DND-41 (cell line): Measurements from ENCODE around the gene ADRM1.

Source experiments
- ATAC-seq: fragments of 200-7000 bp; cut with Tn5 transposase; 3 replicates; pipeline ENCODE4 v1.9.1; 2021; ENCODE audit warnings: low read depth; ENCODE audit not compliant: insufficient read depth
- DNase-seq: peaks from one replicate; pipeline ENCODE4 v3.0.0-alpha.2; 2020
- H2AFZ ChIP-seq: 2 replicates; pipeline ENCODE4 v1.6.0; 2012; ENCODE audit warnings: low read depth, low read length
- H3K27ac ChIP-seq: 2 replicates; pipeline ENCODE4 v1.5.1; 2012; ENCODE audit warnings: low read length, inconsistent platforms
- H3K27me3 ChIP-seq: fragments of 200-600 bp; sonication (generic); 2 replicates; pipeline ENCODE4 v1.6.0; 2012; ENCODE audit warnings: low read length, mild to moderate bottlenecking, inconsistent platforms; ENCODE audit not compliant: insufficient read depth, poor library complexity
- H3K36me3 ChIP-seq: 2 replicates; pipeline ENCODE4 v1.5.1; 2012; ENCODE audit warnings: low read length, inconsistent platforms; ENCODE audit not compliant: insufficient read depth
- H3K4me1 ChIP-seq: 2 replicates; pipeline ENCODE4 v1.5.1; 2012; ENCODE audit warnings: mild to moderate bottlenecking, low read length; ENCODE audit not compliant: insufficient read depth
- H3K4me2 ChIP-seq: 2 replicates; pipeline ENCODE4 v1.6.0; 2012; ENCODE audit warnings: mild to moderate bottlenecking, moderate library complexity, low read length, inconsistent platforms; ENCODE audit not compliant: insufficient read depth
- H3K4me3 ChIP-seq, 2 experiments: fragments of 200-600 bp in 1 of 2; shearing (Covaris generic) in 1 of 2; 2 replicates each; pipeline ENCODE4 v1.5.1; 2012 to 2016; ENCODE audit warnings: inconsistent platforms in 2 of 2, low read length in 2 of 2, mild to moderate bottlenecking in 2 of 2, low read depth in 1 of 2, moderate library complexity in 1 of 2
- H3K79me2 ChIP-seq: 2 replicates; pipeline ENCODE4 v1.6.0; 2012; ENCODE audit warnings: low read length, inconsistent platforms; ENCODE audit not compliant: insufficient read depth
- H3K9ac ChIP-seq: 2 replicates; pipeline ENCODE4 v1.6.0; 2012; ENCODE audit warnings: low read depth, mild to moderate bottlenecking, inconsistent platforms, low read length, moderate library complexity
- H3K9me3 ChIP-seq: 2 replicates; pipeline ENCODE4 v1.5.1; 2012; ENCODE audit warnings: low read length, moderate library complexity, mild to moderate bottlenecking, inconsistent platforms; ENCODE audit not compliant: insufficient read depth, severe bottlenecking
- H4K20me1 ChIP-seq: 2 replicates; pipeline ENCODE4 v1.6.0; 2012; ENCODE audit warnings: low read length; ENCODE audit not compliant: insufficient read depth
- EZH2 ChIP-seq: IDR thresholded peaks from 3 replicates; pipeline ENCODE4 v1.6.1; 2012; ENCODE audit warnings: borderline replicate concordance, low read depth, mild to moderate bottlenecking, moderate library complexity, low read length, inconsistent platforms; ENCODE audit not compliant: severe bottlenecking
- TF ChIP-seq, protein P1 (sequence below): IDR thresholded peaks from 2 replicates; pipeline ENCODE4 v1.5.1; 2012; ENCODE audit warnings: borderline replicate concordance, low read length, moderate library complexity, mild to moderate bottlenecking; ENCODE audit not compliant: poor library complexity, severe bottlenecking; ENCODE audit errors: extremely low read depth

Gene ADRM1

DNA sequence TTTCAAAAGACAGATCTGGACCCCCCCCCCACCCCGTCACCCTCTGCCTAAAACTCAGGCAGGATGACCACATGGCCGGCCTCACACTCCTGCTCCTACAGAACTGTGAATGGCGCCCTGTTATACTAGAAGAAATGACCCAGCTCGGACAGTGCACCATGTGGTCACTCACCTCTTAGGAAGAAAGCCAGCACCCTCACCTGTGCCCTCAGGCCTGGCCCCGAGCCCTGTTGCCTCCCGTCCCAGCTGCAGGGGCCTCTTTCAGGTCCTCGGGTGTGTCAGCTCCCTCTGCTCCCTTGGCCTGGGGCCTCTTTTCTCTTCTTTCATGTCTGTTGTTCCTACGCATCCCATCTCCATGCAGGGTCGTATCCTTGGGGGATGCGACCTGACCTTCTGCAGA lies 40.7 kb upstream of the ADRM1 start:
- H3K27me3 ChIP-seq: no peaks in the 10 kb centered on the region
- no peak for TF ChIP-seq EZH2
- TF ChIP-seq, protein P1, sequence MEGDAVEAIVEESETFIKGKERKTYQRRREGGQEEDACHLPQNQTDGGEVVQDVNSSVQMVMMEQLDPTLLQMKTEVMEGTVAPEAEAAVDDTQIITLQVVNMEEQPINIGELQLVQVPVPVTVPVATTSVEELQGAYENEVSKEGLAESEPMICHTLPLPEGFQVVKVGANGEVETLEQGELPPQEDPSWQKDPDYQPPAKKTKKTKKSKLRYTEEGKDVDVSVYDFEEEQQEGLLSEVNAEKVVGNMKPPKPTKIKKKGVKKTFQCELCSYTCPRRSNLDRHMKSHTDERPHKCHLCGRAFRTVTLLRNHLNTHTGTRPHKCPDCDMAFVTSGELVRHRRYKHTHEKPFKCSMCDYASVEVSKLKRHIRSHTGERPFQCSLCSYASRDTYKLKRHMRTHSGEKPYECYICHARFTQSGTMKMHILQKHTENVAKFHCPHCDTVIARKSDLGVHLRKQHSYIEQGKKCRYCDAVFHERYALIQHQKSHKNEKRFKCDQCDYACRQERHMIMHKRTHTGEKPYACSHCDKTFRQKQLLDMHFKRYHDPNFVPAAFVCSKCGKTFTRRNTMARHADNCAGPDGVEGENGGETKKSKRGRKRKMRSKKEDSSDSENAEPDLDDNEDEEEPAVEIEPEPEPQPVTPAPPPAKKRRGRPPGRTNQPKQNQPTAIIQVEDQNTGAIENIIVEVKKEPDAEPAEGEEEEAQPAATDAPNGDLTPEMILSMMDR: no peak
- ATAC-seq (no peak), DNase-seq (no peak)
- H4K20me1 ChIP-seq: peaks cover 26% of the 10 kb centered on the region
- H3K27ac ChIP-seq: no peak overlapping the region
- H3K79me2 ChIP-seq: peaks cover 9% of the 10 kb centered on the region
- H2AFZ ChIP-seq: no peak overlapping the region
- no peaks in the 10 kb centered on the region for H3K4me1 ChIP-seq
- no peaks in the 10 kb centered on the region for H3K9me3 ChIP-seq
- no peak overlapping the region for H3K4me3 ChIP-seq
- peaks cover 79% of the 10 kb centered on the region for H3K36me3 ChIP-seq
- no peak overlapping the region for H3K4me2 ChIP-seq
- no peak overlapping the region for H3K9ac ChIP-seq

DNA sequence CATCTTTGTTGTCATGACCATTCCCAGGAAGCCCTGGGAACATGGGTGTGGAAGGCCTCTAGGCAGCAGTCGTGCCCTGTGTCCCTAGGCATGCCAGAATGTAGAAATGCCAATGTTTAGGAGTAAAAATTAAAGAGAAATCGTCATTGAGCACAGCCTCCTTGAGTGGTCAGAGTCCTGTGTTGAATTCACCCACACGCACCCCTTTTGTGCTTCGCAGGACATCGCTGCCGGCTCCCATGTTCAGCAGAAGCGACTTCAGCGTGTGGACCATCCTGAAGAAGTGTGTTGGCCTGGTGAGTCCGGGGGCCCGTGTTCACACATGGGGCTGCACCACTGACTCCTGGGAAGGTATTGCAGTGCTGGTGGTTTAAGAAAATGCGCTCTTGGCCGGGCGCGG lies 39.4 kb upstream of the ADRM1 start:
- no peak overlapping the region for H3K4me2 ChIP-seq
- H3K4me1 ChIP-seq: no peaks in the 10 kb centered on the region
- H3K9ac ChIP-seq: no peak overlapping the region
- H3K27me3 ChIP-seq: no peaks in the 10 kb centered on the region
- H2AFZ ChIP-seq: no peak overlapping the region
- no peak for ATAC-seq
- H3K36me3 ChIP-seq: peaks cover 81% of the 10 kb centered on the region
- H3K4me3 ChIP-seq: no peak overlapping the region
- peaks cover 21% of the 10 kb centered on the region for H4K20me1 ChIP-seq
- no peak for TF ChIP-seq EZH2
- TF ChIP-seq, protein P1: no peak
- DNase-seq: no peak
- H3K9me3 ChIP-seq: no peaks in the 10 kb centered on the region
- H3K27ac ChIP-seq: no peak overlapping the region
- H3K79me2 ChIP-seq: peaks cover 4% of the 10 kb centered on the region; the same call in 1 of the 2 replicates

DNA sequence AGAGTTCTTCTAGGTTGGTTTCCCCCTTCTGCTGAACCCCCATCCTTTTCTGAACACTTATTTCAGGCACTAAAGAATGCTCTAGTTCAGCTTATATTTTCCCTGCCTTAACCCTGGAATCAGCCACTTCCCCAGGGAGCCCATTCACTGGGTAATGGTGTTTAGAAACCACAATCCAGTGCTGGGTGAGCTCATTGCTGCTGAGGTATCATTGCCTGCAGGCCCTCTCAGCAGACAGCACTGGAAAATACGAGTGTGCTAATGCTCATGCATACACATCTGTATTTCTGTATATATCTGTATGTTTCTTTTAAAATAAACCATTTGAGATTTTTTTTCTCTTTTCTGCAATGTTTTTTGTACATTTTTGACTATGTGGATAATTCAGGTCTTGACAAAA lies 37.4 kb upstream of the ADRM1 start:
- Histone ChIP-seq H3K4me3 (no peak overlapping the region), H3K9me3 (no peaks in the 10 kb centered on the region), H3K27me3 (no peaks in the 10 kb centered on the region), H3K36me3 (peaks cover 68% of the 10 kb centered on the region), H3K4me1 (no peaks in the 10 kb centered on the region), H3K79me2 (no peaks in the 10 kb centered on the region), H2AFZ (no peak overlapping the region), H3K4me2 (no peak overlapping the region), H3K9ac (no peak overlapping the region), H4K20me1 (peaks cover 18% of the 10 kb centered on the region), H3K27ac (no peak overlapping the region)
- TF ChIP-seq, protein P1: no peak
- TF ChIP-seq EZH2: no peak
- no peak for ATAC-seq
- DNase-seq: no peak

DNA sequence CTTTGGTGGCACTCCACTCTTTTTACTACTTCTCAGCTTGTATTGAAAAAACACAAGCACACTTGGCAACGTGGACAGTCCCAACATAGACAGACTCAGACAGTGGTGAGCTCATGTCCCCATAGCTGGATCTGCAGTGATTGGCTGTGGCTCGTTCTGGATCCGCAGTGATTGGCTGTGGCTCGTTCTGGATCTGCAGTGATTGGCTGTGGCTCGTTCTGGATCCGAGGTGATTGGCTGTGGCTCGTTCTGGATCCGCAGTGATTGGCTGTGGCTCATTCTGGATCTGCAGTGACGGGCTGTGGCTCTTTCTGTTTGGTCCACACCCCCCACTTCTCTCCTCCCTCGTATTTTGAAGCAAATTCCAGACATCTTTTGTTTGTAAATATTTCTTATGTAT lies 36.5 kb upstream of the ADRM1 start:
- H3K9me3 ChIP-seq: no peaks in the 10 kb centered on the region
- DNase-seq (peak; percentile 29), ATAC-seq (no peak)
- no peak overlapping the region for H3K4me2 ChIP-seq
- H3K27ac ChIP-seq: no peak overlapping the region
- peaks cover 18% of the 10 kb centered on the region for H4K20me1 ChIP-seq
- no peak overlapping the region for H3K4me3 ChIP-seq
- no peaks in the 10 kb centered on the region for H3K79me2 ChIP-seq
- H3K36me3 ChIP-seq: peaks cover 60% of the 10 kb centered on the region
- no peak for TF ChIP-seq EZH2
- TF ChIP-seq, protein P1: no peak
- H2AFZ ChIP-seq: no peak overlapping the region
- no peaks in the 10 kb centered on the region for H3K4me1 ChIP-seq
- H3K27me3 ChIP-seq: no peaks in the 10 kb centered on the region
- no peak overlapping the region for H3K9ac ChIP-seq
